Breast epithelium (tissue), 4 donors: ENCODE data around the gene SLC38A10. TPM values are rescaled to one million over a fixed set of nuclear protein-coding genes. Genes with fewer than 3 reads are reported as not detected.

Source experiments
- DNase-seq, 2 donors: peaks; one replicate each; pipeline ENCODE4 v3.0.0-alpha.2; 2019; ENCODE audit warnings: low spot score in 2 of 2
- H3K27ac ChIP-seq, 2 donors: fragments of 200-600 bp; sonication (generic) in 1 of 2; one replicate each; pipeline ENCODE4 v1.5.1; 2016 to 2019; ENCODE audit warnings: mild to moderate bottlenecking in 1 of 2
- H3K27me3 ChIP-seq, 2 donors: fragments of 200-600 bp; sonication (generic) in 1 of 2; one replicate each; pipeline versions ENCODE4 v1.5.1 to v1.6.0; 2017 to 2019; ENCODE audit warnings: control low read depth in 1 of 2, mild to moderate bottlenecking in 1 of 2
- H3K36me3 ChIP-seq: fragments of 200-600 bp; one replicate; pipeline ENCODE4 v1.5.1; 2019
- H3K4me1 ChIP-seq, 2 donors: fragments of 200-600 bp; sonication (generic); one replicate each; pipeline ENCODE4 v1.5.1; 2016 to 2019; ENCODE audit warnings: control low read depth in 1 of 2
- H3K4me3 ChIP-seq, 3 donors: fragments of 200-600 bp; sonication (generic); 1 replicate in 2 of 3; 2 replicates in 1 of 3; pipeline ENCODE4 v1.5.1; 2016 to 2019; ENCODE audit warnings: mild to moderate bottlenecking in 3 of 3, moderate library complexity in 2 of 3
- H3K9me3 ChIP-seq, 2 donors: fragments of 200-600 bp; sonication (generic) in 1 of 2; one replicate each; pipeline ENCODE4 v1.5.1; 2016 to 2019; ENCODE audit warnings: control low read depth in 1 of 2
- CTCF ChIP-seq, 3 donors: fragments of 450-650 bp; IDR thresholded peaks; one replicate each; pipeline ENCODE4 v1.5.1; 2016 to 2017; ENCODE audit warnings: antibody characterized with exemption in 3 of 3, mild to moderate bottlenecking in 3 of 3, moderate library complexity in 3 of 3
- POLR2A ChIP-seq: fragments of 450-650 bp; IDR thresholded peaks from one replicate; pipeline ENCODE4 v1.6.1; 2016; ENCODE audit warnings: antibody characterized with exemption, mild to moderate bottlenecking, moderate library complexity
- POLR2AphosphoS5 ChIP-seq, 3 donors: sonication (generic); formaldehyde crosslinking; IDR thresholded peaks; one replicate each; pipeline ENCODE4 v1.6.1; 2017; ENCODE audit warnings: antibody characterized with exemption in 3 of 3
- intact Hi-C: fragments of 100-400 bp; cut with DNase I; formaldehyde crosslinking; loops from one replicate; pipeline ENCODE4 v1.15.1; 2023; ENCODE audit warnings: low total_unique reads
- total RNA-seq, 3 donors: library from RNA; depleted of rRNA; stranded (reverse); fragments of >200 nt; gene quantifications; one replicate each; pipeline ENCODE4 v1.1.0, GENCODE V29; 2016

SLC38A10 gene
- total RNA-seq, 3 donors from 2014 or later = 52.4 to 104 (median 85.2) TPM

GRCh38 chr17:81235822-81236740, 59.0 kb downstream of the SLC38A10 start:
- Histone ChIP-seq H3K27me3 (no peaks in the 10 kb centered on the region), H3K4me3 (no peak overlapping the region), H3K36me3 (no peaks in the 10 kb centered on the region), H3K9me3 (no peaks in the 10 kb centered on the region), H3K27ac (no peak overlapping the region), H3K4me1 (peaks cover 0 to 15% of the 10 kb centered on the region in 2 donors)
- no peak for DNase-seq
- no peak for TF ChIP-seq POLR2A
- TF ChIP-seq POLR2AphosphoS5 (IDR thresholded peaks at IDR 0.05) = no peak
- TF ChIP-seq CTCF (IDR thresholded peaks at IDR 0.05) = no peak
- intact Hi-C loops = loop anchor here (5.0 kb wide), 1 partner anchor 94 kb away; no protein-coding TSS in a partner anchor

GRCh38 chr17:81234940-81235821, 59.9 kb downstream of the SLC38A10 start:
- no peak overlapping the region for H3K27ac ChIP-seq
- no peak overlapping the region for H3K4me3 ChIP-seq
- peaks cover 0 to 15% of the 10 kb centered on the region in 2 donors for H3K4me1 ChIP-seq
- no peaks in the 10 kb centered on the region for H3K36me3 ChIP-seq
- H3K9me3 ChIP-seq = no peaks in the 10 kb centered on the region
- no peaks in the 10 kb centered on the region for H3K27me3 ChIP-seq
- TF ChIP-seq POLR2AphosphoS5 (IDR thresholded peaks at IDR 0.05) = no peak
- TF ChIP-seq CTCF (IDR thresholded peaks at IDR 0.05) = no peak
- no peak for TF ChIP-seq POLR2A
- intact Hi-C loops = loop anchor here (5.0 kb wide), 1 partner anchor 93 kb away; no protein-coding TSS in a partner anchor
- no peak for DNase-seq

- DNase-seq = no peak
- no peaks in the 10 kb centered on the region for H3K9me3 ChIP-seq
- peaks cover 0 to 15% of the 10 kb centered on the region in 2 donors for H3K4me1 ChIP-seq
- no peak overlapping the region for H3K4me3 ChIP-seq
- intact Hi-C loops = no loop called here
- TF ChIP-seq POLR2A = no peak
- TF ChIP-seq POLR2AphosphoS5 (IDR thresholded peaks at IDR 0.05) = no peak
- no peak for TF ChIP-seq CTCF (IDR thresholded peaks at IDR 0.05)
- no peak overlapping the region for H3K27ac ChIP-seq
- H3K36me3 ChIP-seq = no peaks in the 10 kb centered on the region
- no peaks in the 10 kb centered on the region for H3K27me3 ChIP-seq
Observed at GRCh38 chr17:81234506-81234855, 60.6 kb downstream of the SLC38A10 start.

GRCh38 chr17:81233811-81234505, 61.1 kb downstream of the SLC38A10 start:
- no peaks in the 10 kb centered on the region for H3K9me3 ChIP-seq
- no peaks in the 10 kb centered on the region for H3K36me3 ChIP-seq
- intact Hi-C loops = no loop called here
- no peak overlapping the region for H3K27ac ChIP-seq
- peaks cover 0 to 15% of the 10 kb centered on the region in 2 donors for H3K4me1 ChIP-seq
- DNase-seq = no peak
- H3K27me3 ChIP-seq = no peaks in the 10 kb centered on the region
- TF ChIP-seq POLR2A (no peak), CTCF (IDR thresholded peaks at IDR 0.05) (no peak), POLR2AphosphoS5 (IDR thresholded peaks at IDR 0.05) (no peak)
- H3K4me3 ChIP-seq = no peak overlapping the region
